Parathyroid adenoma (tissue), 2 donors: Measurements from ENCODE around the gene DCAF15.

ENCODE experiments used
- H2AFZ ChIP-seq: fragments of 300-600 bp; sonication (generic); one replicate; pipeline ENCODE4 v1.7.0; 2017; ENCODE audit warnings: antibody characterized with exemption, mild to moderate bottlenecking
- H3K27ac ChIP-seq: fragments of 300-600 bp; sonication (generic); one replicate; pipeline ENCODE4 v1.7.0; 2017
- H3K27me3 ChIP-seq: fragments of 300-600 bp; sonication (generic); one replicate; pipeline ENCODE4 v1.7.0; 2017; ENCODE audit warnings: low read length; ENCODE audit not compliant: control insufficient read depth, insufficient read depth
- H3K36me3 ChIP-seq: fragments of 300-600 bp; sonication (generic); one replicate; pipeline ENCODE4 v1.7.0; 2017; ENCODE audit warnings: low read length; ENCODE audit not compliant: control insufficient read depth, insufficient read depth
- H3K4me1 ChIP-seq: fragments of 300-600 bp; sonication (generic); one replicate; pipeline ENCODE4 v1.7.0; 2017; ENCODE audit warnings: control low read depth
- H3K4me2 ChIP-seq: fragments of 300-600 bp; sonication (generic); one replicate; pipeline ENCODE4 v1.7.0; 2017; ENCODE audit warnings: low read length
- H3K4me3 ChIP-seq: fragments of 300-600 bp; sonication (generic); one replicate; pipeline ENCODE4 v1.7.0; 2017; ENCODE audit warnings: low read depth, low read length
- H3K79me2 ChIP-seq: fragments of 300-600 bp; sonication (generic); one replicate; pipeline ENCODE4 v1.7.0; 2017; ENCODE audit warnings: control low read depth
- H3K9ac ChIP-seq: fragments of 300-600 bp; sonication (generic); one replicate; pipeline ENCODE4 v1.7.0; 2017; ENCODE audit warnings: mild to moderate bottlenecking
- H3K9me3 ChIP-seq: fragments of 300-600 bp; sonication (generic); one replicate; pipeline ENCODE4 v1.7.0; 2017; ENCODE audit warnings: low read length; ENCODE audit not compliant: control insufficient read depth
- TF ChIP-seq, protein P1 (sequence below): fragments of 300-600 bp; sonication (generic); IDR thresholded peaks from one replicate; pipeline ENCODE4 v1.7.0; 2017; ENCODE audit warnings: antibody characterized with exemption, mild to moderate bottlenecking
- donor health status: primary hyperparathyroidism.

DCAF15 gene

DNA sequence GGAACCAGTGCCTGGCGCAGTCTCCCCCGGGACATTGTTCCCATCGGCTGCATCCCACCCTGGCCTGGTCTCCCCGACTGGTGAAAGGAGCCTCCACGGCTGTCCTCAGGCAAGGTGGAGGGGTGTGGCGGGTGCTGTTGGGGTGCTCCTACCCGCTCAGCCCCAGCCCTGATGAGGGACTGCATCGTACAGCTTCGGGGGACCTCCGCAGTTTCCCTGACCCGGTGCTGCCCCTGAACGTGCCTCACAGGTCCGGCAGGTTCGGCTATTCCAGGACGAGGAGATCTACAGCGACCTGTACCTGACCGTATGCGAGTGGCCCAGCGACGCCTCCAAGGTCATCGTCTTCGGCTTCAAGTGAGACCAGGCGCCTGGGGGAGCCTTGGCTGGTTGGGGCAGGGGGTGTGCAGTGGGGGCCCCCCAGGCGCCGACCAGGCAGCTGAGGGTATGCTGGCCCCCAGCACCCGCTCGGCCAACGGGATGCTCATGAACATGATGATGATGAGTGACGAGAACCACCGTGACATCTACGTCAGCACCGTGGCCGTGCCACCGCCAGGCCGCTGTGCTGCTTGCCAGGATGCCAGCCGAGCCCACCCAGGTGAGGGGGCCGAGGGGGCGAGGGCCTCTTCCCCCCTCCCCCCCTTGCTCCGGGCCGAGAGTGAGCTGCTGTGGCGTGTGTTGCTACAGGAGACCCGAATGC is 3.5 kb downstream of the DCAF15 start:
- no peaks in the 10 kb centered on the region for H3K27me3 ChIP-seq
- peaks cover 12% of the 10 kb centered on the region for H3K79me2 ChIP-seq
- H3K4me2 ChIP-seq = no peak overlapping the region
- H3K9me3 ChIP-seq = no peaks in the 10 kb centered on the region
- no peaks in the 10 kb centered on the region for H3K36me3 ChIP-seq
- TF ChIP-seq, protein P1, sequence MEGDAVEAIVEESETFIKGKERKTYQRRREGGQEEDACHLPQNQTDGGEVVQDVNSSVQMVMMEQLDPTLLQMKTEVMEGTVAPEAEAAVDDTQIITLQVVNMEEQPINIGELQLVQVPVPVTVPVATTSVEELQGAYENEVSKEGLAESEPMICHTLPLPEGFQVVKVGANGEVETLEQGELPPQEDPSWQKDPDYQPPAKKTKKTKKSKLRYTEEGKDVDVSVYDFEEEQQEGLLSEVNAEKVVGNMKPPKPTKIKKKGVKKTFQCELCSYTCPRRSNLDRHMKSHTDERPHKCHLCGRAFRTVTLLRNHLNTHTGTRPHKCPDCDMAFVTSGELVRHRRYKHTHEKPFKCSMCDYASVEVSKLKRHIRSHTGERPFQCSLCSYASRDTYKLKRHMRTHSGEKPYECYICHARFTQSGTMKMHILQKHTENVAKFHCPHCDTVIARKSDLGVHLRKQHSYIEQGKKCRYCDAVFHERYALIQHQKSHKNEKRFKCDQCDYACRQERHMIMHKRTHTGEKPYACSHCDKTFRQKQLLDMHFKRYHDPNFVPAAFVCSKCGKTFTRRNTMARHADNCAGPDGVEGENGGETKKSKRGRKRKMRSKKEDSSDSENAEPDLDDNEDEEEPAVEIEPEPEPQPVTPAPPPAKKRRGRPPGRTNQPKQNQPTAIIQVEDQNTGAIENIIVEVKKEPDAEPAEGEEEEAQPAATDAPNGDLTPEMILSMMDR = no peak
- H3K27ac ChIP-seq = no peak overlapping the region
- H2AFZ ChIP-seq = no peak overlapping the region
- H3K9ac ChIP-seq = no peak overlapping the region
- H3K4me3 ChIP-seq = no peak overlapping the region
- H3K4me1 ChIP-seq = peaks cover 12% of the 10 kb centered on the region

DNA sequence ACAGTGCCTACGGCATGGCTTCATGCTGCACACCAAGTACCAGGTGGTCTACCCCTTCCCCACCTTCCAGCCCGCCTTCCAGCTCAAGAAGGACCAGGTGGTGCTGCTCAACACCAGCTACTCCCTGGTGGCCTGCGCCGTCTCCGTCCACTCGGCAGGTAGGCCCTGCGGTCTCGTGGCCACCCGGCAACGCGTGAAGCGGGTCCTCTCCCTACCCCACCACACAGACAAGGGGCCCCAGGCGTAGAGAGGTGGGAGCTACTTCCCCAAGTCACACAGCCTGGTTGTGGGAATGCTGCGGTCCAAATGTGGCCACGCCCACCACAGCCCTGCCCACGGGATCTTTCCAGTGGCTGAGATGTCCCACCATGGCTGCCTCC is 4.0 kb downstream of the DCAF15 start:
- TF ChIP-seq, protein P1 = no peak
- Histone ChIP-seq H3K36me3 (no peaks in the 10 kb centered on the region), H3K27me3 (no peaks in the 10 kb centered on the region)

GRCh38 chr19:13957051-13957450 is 4.7 kb downstream of the DCAF15 start:
- TF ChIP-seq, protein P1 = no peak

More for the DNA sequence above, 4.0 kb downstream of the DCAF15 start:
- H3K4me3 ChIP-seq = no peak overlapping the region
- peaks cover 12% of the 10 kb centered on the region for H3K4me1 ChIP-seq
- no peak overlapping the region for H3K9ac ChIP-seq
- no peak overlapping the region for H3K27ac ChIP-seq
- no peaks in the 10 kb centered on the region for H3K9me3 ChIP-seq
- H2AFZ ChIP-seq = no peak overlapping the region
- H3K4me2 ChIP-seq = no peak overlapping the region
- peaks cover 12% of the 10 kb centered on the region for H3K79me2 ChIP-seq

GRCh38 chr19:13958043-13958442 is 5.7 kb downstream of the DCAF15 start:
- Histone ChIP-seq H3K27me3 (no peaks in the 10 kb centered on the region), H3K9ac (no peak overlapping the region), H2AFZ (no peak overlapping the region), H3K36me3 (no peaks in the 10 kb centered on the region), H3K79me2 (peaks cover 11% of the 10 kb centered on the region), H3K27ac (no peak overlapping the region), H3K9me3 (no peaks in the 10 kb centered on the region), H3K4me1 (peaks cover 7% of the 10 kb centered on the region), H3K4me2 (no peak overlapping the region), H3K4me3 (no peak overlapping the region)
- TF ChIP-seq, protein P1 = no peak

More at GRCh38 chr19:13957051-13957450, 4.7 kb downstream of the DCAF15 start:
- peaks cover 12% of the 10 kb centered on the region for H3K79me2 ChIP-seq
- no peak overlapping the region for H3K4me2 ChIP-seq
- no peaks in the 10 kb centered on the region for H3K9me3 ChIP-seq
- H3K27ac ChIP-seq = no peak overlapping the region
- H3K4me1 ChIP-seq = peaks cover 8% of the 10 kb centered on the region
- no peaks in the 10 kb centered on the region for H3K36me3 ChIP-seq
- no peak overlapping the region for H3K9ac ChIP-seq
- H2AFZ ChIP-seq = no peak overlapping the region
- no peak overlapping the region for H3K4me3 ChIP-seq
- H3K27me3 ChIP-seq = no peaks in the 10 kb centered on the region
